Activated CD8-positive, alpha-beta memory T cell treated with anti-CD3 and anti-CD28 coated beads for 4 hours (primary cell): Measurements from ENCODE around the gene FAF1.
"Not testable (repeated sequence)": the region's sequence is repeated elsewhere in the genome, so short reads cannot be mapped to it uniquely, and the experiment has no call there.

Source experiments
- DNase-seq, 2 donors: peaks; one replicate each; pipeline ENCODE4 v3.0.0-alpha.2; 2020; ENCODE audit warnings: low read depth in 2 of 2

FAF1 gene

DNA sequence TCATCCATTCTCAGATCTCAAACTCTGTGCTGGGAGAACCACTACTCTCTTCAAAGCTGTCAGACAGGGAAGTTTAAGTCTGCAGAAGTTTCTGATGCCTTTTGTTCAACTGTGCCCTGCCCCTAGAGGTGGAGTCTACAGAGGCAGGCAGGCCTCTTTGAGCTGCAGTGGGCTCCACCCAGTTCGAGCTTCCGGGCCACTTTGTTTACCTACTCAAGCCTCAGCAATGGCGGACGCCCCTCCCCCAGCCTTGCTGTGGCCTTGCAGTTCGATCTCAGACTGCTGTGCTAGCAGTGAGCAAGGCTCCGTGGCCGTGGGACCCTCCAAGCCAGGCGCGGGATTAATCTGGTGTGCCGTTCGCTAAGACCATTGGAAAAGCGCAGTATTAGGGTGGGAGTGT, 49.7 kb downstream of the FAF1 start:
- DNase-seq: not testable (repeated sequence)

- DNase-seq: not testable (repeated sequence)
Measured at GRCh38 chr1:50907610-50908009, 52.5 kb downstream of the FAF1 start.

GRCh38 chr1:50906050-50906449, 54.0 kb downstream of the FAF1 start:
- DNase-seq: not testable (repeated sequence)

GRCh38 chr1:50902419-50902818, 57.6 kb downstream of the FAF1 start:
- no peak for DNase-seq

DNA sequence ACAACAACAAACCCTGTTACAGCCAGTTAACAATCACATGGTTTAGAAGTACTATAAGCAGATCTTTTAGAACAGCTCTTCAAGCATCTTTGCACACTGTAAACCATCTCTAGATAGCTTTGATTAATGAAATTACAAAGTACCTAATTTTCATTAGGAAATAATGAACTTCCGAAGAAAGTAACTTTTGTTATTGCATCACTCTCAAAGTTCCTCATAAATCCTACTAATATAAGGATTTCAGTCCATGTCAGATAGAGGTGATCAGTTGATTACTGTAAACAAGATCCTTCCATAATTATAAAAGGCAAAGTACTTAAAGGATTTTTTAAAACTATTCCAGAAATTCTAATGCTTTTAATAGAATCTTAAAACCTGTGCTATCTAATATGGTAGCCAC, 58.2 kb downstream of the FAF1 start:
- DNase-seq: no peak

GRCh38 chr1:50898773-50899172, 61.3 kb downstream of the FAF1 start:
- no peak for DNase-seq

- no peak for DNase-seq
Measured at GRCh38 chr1:50894340-50894739, 65.7 kb downstream of the FAF1 start.

DNA sequence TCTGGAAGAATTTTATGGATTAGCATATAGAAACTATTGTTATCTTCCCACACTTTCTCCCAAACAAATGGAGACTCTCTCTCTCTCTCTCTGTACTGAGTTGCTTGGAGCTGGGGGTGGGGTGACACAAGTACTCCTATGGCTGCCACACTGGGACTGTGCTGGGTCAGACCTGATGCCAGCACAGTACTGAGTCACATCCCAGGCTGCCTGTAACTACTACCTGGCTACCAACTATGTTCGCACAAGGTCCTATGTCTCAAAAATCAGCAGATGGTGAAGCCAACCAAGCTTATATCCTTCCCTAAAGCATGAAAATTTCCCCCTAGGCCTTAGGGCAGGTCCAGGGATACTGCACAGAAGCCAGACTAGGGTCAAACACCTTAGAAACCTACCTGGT, 66.6 kb downstream of the FAF1 start:
- DNase-seq: no peak

DNA sequence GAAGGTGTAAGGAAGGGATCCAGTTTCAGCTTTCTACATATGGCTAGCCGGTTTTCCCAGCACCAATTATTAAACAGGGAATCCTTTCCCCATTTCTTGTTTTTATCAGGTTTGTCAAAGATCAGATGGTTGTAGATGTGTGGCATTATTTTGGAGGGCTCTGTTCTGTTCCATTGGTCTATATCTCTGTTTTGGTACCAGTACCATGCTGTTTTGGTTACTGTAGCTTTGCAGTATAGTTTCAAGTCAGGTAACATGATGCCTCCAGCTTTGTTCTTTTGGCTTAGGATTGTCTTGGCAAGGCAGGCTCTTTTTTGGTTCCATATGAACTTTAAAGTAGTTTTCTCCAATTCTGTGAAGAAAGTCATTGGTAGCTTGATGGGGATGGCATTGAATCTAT, 72.5 kb downstream of the FAF1 start:
- DNase-seq: not testable (repeated sequence)

- no peak for DNase-seq
Measured at GRCh38 chr1:50880373-50880772, 79.7 kb downstream of the FAF1 start.

- DNase-seq: no peak
Measured at GRCh38 chr1:50879137-50879536, 80.9 kb downstream of the FAF1 start.

DNA sequence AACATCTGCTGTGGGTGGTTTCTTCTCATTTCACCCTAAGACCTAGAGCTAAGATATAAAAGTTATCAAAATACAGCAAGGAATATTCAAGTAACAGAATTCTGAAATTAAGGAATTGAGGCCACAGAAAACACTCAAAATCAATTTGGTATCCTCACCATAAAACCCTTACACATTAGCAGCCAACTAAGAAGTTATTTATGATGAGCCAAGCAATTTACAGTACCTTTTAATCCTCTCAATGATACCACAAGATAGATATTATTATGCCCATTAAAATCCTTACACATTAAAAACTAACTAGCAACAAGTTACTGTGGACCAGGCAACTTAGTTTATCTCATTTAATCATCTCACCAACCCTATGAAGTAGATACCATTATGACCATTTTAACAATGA, 81.6 kb downstream of the FAF1 start:
- no peak for DNase-seq

DNA sequence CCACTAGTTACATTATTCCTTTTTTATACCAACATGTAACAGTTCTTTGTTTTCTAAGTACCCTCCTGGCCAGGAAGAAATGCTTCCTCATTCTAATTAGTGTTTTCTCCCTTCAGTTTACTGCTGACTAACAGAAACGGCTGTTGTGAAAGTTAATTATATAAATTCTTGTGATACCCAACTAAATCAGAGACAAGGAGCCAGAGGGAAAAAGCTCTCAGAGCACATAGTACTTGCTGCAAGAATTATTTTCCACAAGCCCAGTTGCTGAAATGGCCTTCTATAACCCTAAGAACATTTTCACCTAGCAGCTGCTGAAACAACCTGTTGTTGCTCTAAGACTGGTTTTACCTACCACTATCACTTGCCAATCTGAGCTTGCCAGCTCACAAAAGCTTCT, 82.4 kb downstream of the FAF1 start:
- DNase-seq: no peak

- DNase-seq: peak; percentile 24 to 25
Measured at GRCh38 chr1:50873458-50874187, 86.4 kb downstream of the FAF1 start.

- not testable (repeated sequence) for DNase-seq
Measured at GRCh38 chr1:50864845-50865244, 95.2 kb downstream of the FAF1 start.

DNA sequence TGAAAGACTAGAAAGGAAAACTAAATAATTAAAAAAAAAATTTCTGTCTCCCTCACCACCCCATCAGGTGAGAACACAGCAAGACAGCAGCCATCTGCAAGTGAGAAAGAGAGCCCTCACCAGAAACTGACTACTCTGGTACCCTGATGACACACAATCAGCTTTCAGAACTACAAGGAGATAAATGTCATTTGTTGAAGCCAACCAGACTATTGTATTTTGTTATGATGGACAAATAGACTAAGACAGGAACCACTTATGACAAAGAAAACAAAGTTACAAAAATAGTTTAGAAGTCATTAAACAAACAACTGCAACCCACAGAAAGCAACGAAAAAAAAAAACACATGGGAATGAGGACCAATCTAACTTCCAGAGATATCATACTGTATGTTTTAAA, 98.3 kb downstream of the FAF1 start:
- DNase-seq: no peak

DNA sequence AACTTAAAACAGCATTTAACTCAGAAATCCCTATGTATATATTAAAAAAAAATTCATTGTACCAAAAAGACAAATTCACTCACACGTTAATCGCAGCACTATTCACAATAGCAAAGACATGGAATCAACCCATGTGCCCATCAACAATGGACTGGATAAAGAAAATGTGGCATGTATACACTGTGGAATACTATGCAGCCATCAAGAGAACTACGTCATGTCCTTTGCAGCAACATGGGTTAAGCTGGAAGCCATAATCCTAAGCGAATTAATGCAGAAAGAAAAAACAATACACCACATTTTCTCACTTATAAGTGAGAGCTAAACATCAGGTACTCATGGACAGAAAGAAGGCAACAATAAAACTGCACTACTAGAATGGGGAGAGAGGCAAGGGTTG, 99.4 kb downstream of the FAF1 start:
- no peak for DNase-seq

- DNase-seq: no peak
Measured at GRCh38 chr1:50860256-50860655, 99.8 kb downstream of the FAF1 start.

DNA sequence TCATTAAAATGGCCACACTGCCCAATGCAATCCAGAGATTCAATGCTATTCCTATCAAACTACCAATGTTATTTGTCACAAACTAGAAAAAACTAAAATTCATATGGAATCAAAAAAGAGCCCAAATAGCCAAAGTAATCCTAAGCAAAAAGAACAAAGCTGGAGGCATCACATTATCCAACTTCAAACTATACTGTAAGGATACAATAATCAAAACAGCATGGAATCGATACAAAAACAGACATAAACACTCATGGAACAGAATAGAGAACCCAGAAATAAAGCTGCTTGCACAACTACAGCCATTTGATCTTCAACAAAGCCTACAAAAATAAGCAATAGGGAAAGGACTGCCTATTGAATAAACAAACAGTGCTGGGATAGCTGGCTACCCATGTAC, 100.4 kb downstream of the FAF1 start:
- DNase-seq: no peak

- DNase-seq: no peak
Measured at GRCh38 chr1:50858761-50859160, 101.3 kb downstream of the FAF1 start.

- DNase-seq: no peak
Measured at GRCh38 chr1:50857702-50858101, 102.4 kb downstream of the FAF1 start.

DNA sequence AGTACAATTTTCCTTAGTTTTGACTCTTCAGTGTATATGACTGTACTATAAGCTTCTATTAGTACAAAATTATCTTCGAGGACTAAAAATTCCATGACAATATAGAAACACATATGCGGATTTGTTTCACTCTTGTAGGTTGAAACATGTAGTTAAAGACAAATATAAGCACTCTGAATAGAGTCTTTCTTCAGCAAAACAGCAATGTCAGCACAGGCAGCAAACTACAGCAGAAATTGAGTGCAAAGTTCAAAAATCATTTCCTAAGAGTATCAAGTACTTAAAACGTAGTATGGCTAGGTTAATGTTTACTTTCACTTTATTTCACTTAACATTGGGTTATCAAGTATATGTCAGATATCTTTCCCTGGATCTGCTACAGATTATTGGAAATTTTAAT, 106.7 kb downstream of the FAF1 start:
- no peak for DNase-seq

DNA sequence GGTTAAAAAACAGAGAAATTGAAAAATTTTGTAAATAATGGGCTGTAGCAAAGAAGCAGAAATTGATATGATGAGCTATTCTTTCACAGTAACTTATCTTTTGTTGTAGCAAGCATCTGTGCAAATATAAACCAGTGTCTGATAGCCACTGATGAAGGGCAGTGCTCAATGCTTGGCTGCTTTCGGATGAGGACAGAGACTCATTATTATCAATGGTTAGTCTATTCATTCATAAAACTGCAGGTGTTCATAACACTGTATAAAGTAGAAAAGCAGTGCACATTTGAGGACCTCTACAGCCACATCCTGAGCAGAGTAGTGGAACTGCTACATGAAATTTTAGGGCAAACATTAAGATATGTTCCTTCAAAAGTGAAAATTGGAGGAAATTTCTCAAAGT, 107.2 kb downstream of the FAF1 start:
- no peak for DNase-seq

DNA sequence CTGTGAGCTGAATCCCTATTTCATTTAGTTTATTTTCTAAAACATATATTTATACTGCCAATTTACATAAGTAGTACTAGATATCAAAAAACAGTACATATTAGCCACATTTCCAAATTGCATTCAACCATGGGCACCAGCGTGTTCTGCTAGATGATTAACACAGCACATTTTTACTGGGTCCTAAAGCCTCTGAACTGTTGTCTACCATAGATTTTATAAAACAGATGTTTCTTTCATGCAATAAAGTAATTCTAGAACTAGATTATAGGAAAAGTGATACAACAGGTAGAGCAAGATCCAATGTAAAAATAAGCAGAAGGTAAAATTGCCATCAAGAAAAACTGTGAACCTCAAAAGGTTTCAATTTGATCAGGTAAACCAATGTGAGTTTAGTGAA, 108.6 kb downstream of the FAF1 start:
- DNase-seq: no peak
